Measurements from ENCODE around the gene BCAS3.

Gene BCAS3

GRCh38 chr17:60947543-60947942, 269.9 kb downstream of the BCAS3 start:
- Histone ChIP-seq H3K79me2 (ENCODE audit: insufficient read depth, low read depth) (no peaks in the 10 kb centered on the region), H3K27ac (no peak overlapping the region), H3K9ac (no peak overlapping the region), H3K4me2 (no peak overlapping the region), H3K4me1 (ENCODE audit: low read depth, poor library complexity, severe bottlenecking) (no peaks in the 10 kb centered on the region), H3K4me3 (IDR thresholded peaks at IDR 0.05; ENCODE audit: insufficient read depth, low read depth, low read length) (no peak overlapping the region), H3K27me3 (ENCODE audit: insufficient read depth, low read depth) (no peaks in the 10 kb centered on the region), H4K20me1 (ENCODE audit: insufficient read depth) (no peaks in the 10 kb centered on the region), H2AFZ (ENCODE audit: low read depth) (no peak overlapping the region), H3K36me3 (ENCODE audit: insufficient read depth) (no peaks in the 10 kb centered on the region)
- no peak for TF ChIP-seq CTCF (conservative IDR thresholded peaks at IDR 0.05; ENCODE audit: low read depth, low read length)

GRCh38 chr17:60952747-60953146, 275.1 kb downstream of the BCAS3 start:
- no peaks in the 10 kb centered on the region for H3K79me2 ChIP-seq (ENCODE audit: insufficient read depth, low read depth)
- no peak overlapping the region for H3K4me3 ChIP-seq (IDR thresholded peaks at IDR 0.05; ENCODE audit: insufficient read depth, low read depth, low read length)
- TF ChIP-seq CTCF (conservative IDR thresholded peaks at IDR 0.05; ENCODE audit: low read depth, low read length): no peak
- no peak overlapping the region for H3K9ac ChIP-seq
- H3K27ac ChIP-seq: no peak overlapping the region
- H2AFZ ChIP-seq (ENCODE audit: low read depth): no peak overlapping the region
- no peaks in the 10 kb centered on the region for H3K27me3 ChIP-seq (ENCODE audit: insufficient read depth, low read depth)
- H3K36me3 ChIP-seq (ENCODE audit: insufficient read depth): no peaks in the 10 kb centered on the region
- no peaks in the 10 kb centered on the region for H4K20me1 ChIP-seq (ENCODE audit: insufficient read depth)
- H3K4me2 ChIP-seq: no peak overlapping the region
- no peaks in the 10 kb centered on the region for H3K4me1 ChIP-seq (ENCODE audit: low read depth, poor library complexity, severe bottlenecking)

- Histone ChIP-seq H3K4me2 (no peak overlapping the region), H3K36me3 (ENCODE audit: insufficient read depth) (no peaks in the 10 kb centered on the region), H3K4me1 (ENCODE audit: low read depth, poor library complexity, severe bottlenecking) (no peaks in the 10 kb centered on the region), H2AFZ (ENCODE audit: low read depth) (no peak overlapping the region), H3K9ac (no peak overlapping the region), H3K27me3 (ENCODE audit: insufficient read depth, low read depth) (no peaks in the 10 kb centered on the region), H4K20me1 (ENCODE audit: insufficient read depth) (no peaks in the 10 kb centered on the region), H3K27ac (no peak overlapping the region), H3K79me2 (ENCODE audit: insufficient read depth, low read depth) (no peaks in the 10 kb centered on the region), H3K4me3 (IDR thresholded peaks at IDR 0.05; ENCODE audit: insufficient read depth, low read depth, low read length) (no peak overlapping the region)
- TF ChIP-seq CTCF (conservative IDR thresholded peaks at IDR 0.05; ENCODE audit: low read depth, low read length): no peak
These were observed 281.4 kb downstream of the BCAS3 start for GRCh38 chr17:60959011-60959410.

- Histone ChIP-seq H3K4me1 (ENCODE audit: low read depth, poor library complexity, severe bottlenecking) (no peaks in the 10 kb centered on the region), H3K27ac (no peak overlapping the region), H3K4me3 (IDR thresholded peaks at IDR 0.05; ENCODE audit: insufficient read depth, low read depth, low read length) (no peak overlapping the region), H3K79me2 (ENCODE audit: insufficient read depth, low read depth) (no peaks in the 10 kb centered on the region), H3K27me3 (ENCODE audit: insufficient read depth, low read depth) (no peaks in the 10 kb centered on the region), H3K36me3 (ENCODE audit: insufficient read depth) (no peaks in the 10 kb centered on the region), H3K4me2 (no peak overlapping the region), H4K20me1 (ENCODE audit: insufficient read depth) (no peaks in the 10 kb centered on the region), H3K9ac (no peak overlapping the region), H2AFZ (ENCODE audit: low read depth) (no peak overlapping the region)
- TF ChIP-seq CTCF (conservative IDR thresholded peaks at IDR 0.05; ENCODE audit: low read depth, low read length): no peak
These were observed 282.0 kb downstream of the BCAS3 start for GRCh38 chr17:60959696-60960095.

All from KMS-11 (cell line).